Measurements from ENCODE around the gene VEGFB.

GRCh38 chr11:64246871-64247728, 12.7 kb downstream of the VEGFB start, which contains the start of gene PPP1R14B:
- TF ChIP-seq CTCF (conservative IDR thresholded peaks at IDR 0.05 in 1 of 2, IDR thresholded peaks at IDR 0.05 in 1 of 2; ENCODE audit: low read depth in 1 of 2, low read length in 2 of 2) (no peak), EZH2 (IDR thresholded peaks at IDR 0.05; ENCODE audit: low read length, missing control alignments) (no peak)

Data from fibroblast of lung (primary cell).